Keratinocyte (primary cell): ENCODE results near the gene SMAD9. TPM values are rescaled to one million over a fixed set of nuclear protein-coding genes. Genes with fewer than 3 reads are reported as not detected.

Experiments
- DNase-seq: peaks from one replicate; pipeline ENCODE4 v3.0.0-alpha.2; 2011; ENCODE audit warnings: low read depth, missing footprints, low spot score
- FAIRE-seq: peaks from 2 replicates; lab custom pipeline; 2011; peaks lifted over from hg19 to GRCh38; lab: Jason Lieb, UNC
- H2AFZ ChIP-seq: 2 replicates; pipeline ENCODE4 v1.6.0; 2012; ENCODE audit warnings: low read length, control low read depth, inconsistent platforms; ENCODE audit not compliant: control insufficient read depth
- H3K27ac ChIP-seq: 2 replicates; pipeline ENCODE4 v1.5.1; 2011; ENCODE audit warnings: low read length; ENCODE audit not compliant: control insufficient read depth, insufficient read depth
- H3K27me3 ChIP-seq: 3 replicates; pipeline ENCODE4 v1.6.0; 2011; ENCODE audit warnings: low read length; ENCODE audit not compliant: control insufficient read depth, insufficient read depth; ENCODE audit errors: extremely low read depth
- H3K36me3 ChIP-seq, 2 experiments: 2 replicates in 1 of 2; 3 replicates in 1 of 2; pipeline ENCODE4 v1.5.1; 2011; ENCODE audit warnings: low read length in 2 of 2, mild to moderate bottlenecking in 1 of 2; ENCODE audit not compliant: control insufficient read depth in 2 of 2, insufficient read depth in 2 of 2; ENCODE audit errors: extremely low read depth in 1 of 2
- H3K4me1 ChIP-seq: 3 replicates; pipeline ENCODE4 v1.5.1; 2011; ENCODE audit warnings: low read length; ENCODE audit not compliant: control insufficient read depth, insufficient read depth; ENCODE audit errors: extremely low read depth
- H3K4me2 ChIP-seq: 3 replicates; pipeline ENCODE4 v1.6.0; 2011; ENCODE audit warnings: low read depth, low read length; ENCODE audit not compliant: control insufficient read depth, insufficient read depth; ENCODE audit errors: extremely low read depth
- H3K4me3 ChIP-seq, 3 experiments: fragments of 200-600 bp in 1 of 3; sonication (generic) in 1 of 3; 2 replicates in 2 of 3; 3 replicates in 1 of 3; pipeline ENCODE4 v1.5.1; 2011 to 2016; ENCODE audit warnings: low read length in 3 of 3, mild to moderate bottlenecking in 3 of 3, control low read depth in 2 of 3, inconsistent platforms in 1 of 3, low read depth in 1 of 3, mixed read lengths in 1 of 3, mixed run types in 1 of 3, moderate library complexity in 1 of 3; ENCODE audit not compliant: control insufficient read depth in 2 of 3, insufficient read depth in 2 of 3; ENCODE audit errors: extremely low read depth in 1 of 3
- H3K79me2 ChIP-seq: 2 replicates; pipeline ENCODE4 v1.6.0; 2012; ENCODE audit warnings: low read length; ENCODE audit not compliant: control insufficient read depth, insufficient read depth
- H3K9ac ChIP-seq: 3 replicates; pipeline ENCODE4 v1.6.0; 2011; ENCODE audit warnings: low read length; ENCODE audit not compliant: control insufficient read depth, insufficient read depth; ENCODE audit errors: extremely low read depth
- H3K9me1 ChIP-seq: 3 replicates; pipeline ENCODE4 v1.6.0; 2011; ENCODE audit warnings: low read length; ENCODE audit not compliant: control insufficient read depth, insufficient read depth; ENCODE audit errors: extremely low read depth
- H3K9me3 ChIP-seq: 2 replicates; pipeline ENCODE4 v1.5.1; 2012; ENCODE audit warnings: low read depth, low read length; ENCODE audit not compliant: control insufficient read depth
- H4K20me1 ChIP-seq: 3 replicates; pipeline ENCODE4 v1.6.0; 2011; ENCODE audit warnings: low read length; ENCODE audit not compliant: control insufficient read depth, insufficient read depth; ENCODE audit errors: extremely low read depth
- CTCF ChIP-seq, 3 experiments: IDR thresholded peaks in 1 of 3; conservative IDR thresholded peaks in 1 of 3; optimal IDR thresholded peaks in 1 of 3; 2 replicates in 2 of 3; 3 replicates in 1 of 3; pipeline versions ENCODE3 to v1.5.1; 2011; ENCODE audit warnings: low read length in 3 of 3, mild to moderate bottlenecking in 3 of 3, moderate library complexity in 2 of 3, control low read depth in 1 of 3, inconsistent platforms in 1 of 3; ENCODE audit not compliant: insufficient read depth in 2 of 3; ENCODE audit errors: extremely low read depth in 1 of 3
- EZH2 ChIP-seq: IDR thresholded peaks from one replicate; pipeline ENCODE4 v1.6.1; 2012; ENCODE audit warnings: inconsistent platforms, mild to moderate bottlenecking, low read length, moderate library complexity
- dilution Hi-C: fragments of 300-500 bp; cut with MboI; formaldehyde crosslinking; loops from one replicate; pipeline ENCODE4 v1.7.0; 2020; ENCODE audit warnings: low sequenced_read_pairs; ENCODE audit not compliant: extremely low pct_ligation_motif_present
- polyA plus RNA-seq, 5 experiments: library from polyadenylated mRNA; depleted of rRNA in 3 of 5; stranded (reverse) in 3 of 5; stranded (forward) in 1 of 5; unstranded in 1 of 5; fragments of >200 nt; gene quantifications; 1 replicate in 1 of 5; 2 replicates in 3 of 5; 3 replicates in 1 of 5; pipeline versions ENCODE4 v1.2.1 to v1.2.3, GENCODE V29; 2011 to 2012; ENCODE audit warnings: missing spikeins in 2 of 5, low read depth in 1 of 5, low replicate concordance in 1 of 5

The SMAD9 gene
- polyA plus RNA-seq, 1 donor (not counting 4 experiments of a cell fraction or from before 2014, with no cell fraction given), result 0.10 TPM

GRCh38 chr13:36807616-36808015 lies 112.4 kb downstream of the SMAD9 start:
- dilution Hi-C loops, result no loop called here
- H3K9me1 ChIP-seq, result no peaks in the 10 kb centered on the region
- no peak overlapping the region for H3K4me3 ChIP-seq
- no peak overlapping the region for H2AFZ ChIP-seq
- no peaks in the 10 kb centered on the region for H3K36me3 ChIP-seq
- H4K20me1 ChIP-seq, result no peaks in the 10 kb centered on the region
- DNase-seq, result no peak
- no peak for FAIRE-seq
- no peaks in the 10 kb centered on the region for H3K9me3 ChIP-seq
- no peak overlapping the region for H3K9ac ChIP-seq
- peaks cover 5% of the 10 kb centered on the region for H3K27me3 ChIP-seq
- TF ChIP-seq EZH2 (no peak), CTCF (optimal IDR thresholded peaks at IDR 0.05 in 1 of 3, IDR thresholded peaks at IDR 0.05 in 1 of 3, conservative IDR thresholded peaks at IDR 0.05 in 1 of 3; ENCODE audit: extremely low read depth in 1 of 3, insufficient read depth in 2 of 3, low read length in 3 of 3) (no peak)
- no peak overlapping the region for H3K4me2 ChIP-seq
- H3K79me2 ChIP-seq, result no peaks in the 10 kb centered on the region
- no peak overlapping the region for H3K27ac ChIP-seq
- H3K4me1 ChIP-seq, result no peaks in the 10 kb centered on the region

GRCh38 chr13:36806102-36806501 lies 113.9 kb downstream of the SMAD9 start:
- TF ChIP-seq CTCF (optimal IDR thresholded peaks at IDR 0.05 in 1 of 3, IDR thresholded peaks at IDR 0.05 in 1 of 3, conservative IDR thresholded peaks at IDR 0.05 in 1 of 3; ENCODE audit: extremely low read depth in 1 of 3, insufficient read depth in 2 of 3, low read length in 3 of 3) (no peak), EZH2 (no peak)
- H3K4me1 ChIP-seq, result no peaks in the 10 kb centered on the region
- no peak overlapping the region for H3K27ac ChIP-seq
- FAIRE-seq (no peak), DNase-seq (no peak)
- no peak overlapping the region for H2AFZ ChIP-seq
- no peak overlapping the region for H3K9ac ChIP-seq
- dilution Hi-C loops, result no loop called here
- H3K4me3 ChIP-seq, result no peak overlapping the region
- H3K79me2 ChIP-seq, result no peaks in the 10 kb centered on the region
- H3K4me2 ChIP-seq, result no peak overlapping the region
- no peaks in the 10 kb centered on the region for H3K27me3 ChIP-seq
- no peaks in the 10 kb centered on the region for H3K9me1 ChIP-seq
- H4K20me1 ChIP-seq, result no peaks in the 10 kb centered on the region
- no peaks in the 10 kb centered on the region for H3K9me3 ChIP-seq
- no peaks in the 10 kb centered on the region for H3K36me3 ChIP-seq
